Tibial artery (tissue), 4 donors: ENCODE measurements around the gene TMX1.

Experiments
- DNase-seq, 2 donors: peaks; one replicate each; pipeline ENCODE4 v3.0.0-alpha.2; 2019
- H3K27ac ChIP-seq, 2 donors: fragments of 200-600 bp; sonication (generic) in 1 of 2; 1 replicate in 1 of 2; 2 replicates in 1 of 2; pipeline ENCODE4 v1.5.1; 2018 to 2019; ENCODE audit warnings: mild to moderate bottlenecking in 1 of 2
- H3K27me3 ChIP-seq, 2 donors: fragments of 200-600 bp; sonication (generic) in 1 of 2; one replicate each; pipeline versions ENCODE4 v1.5.1 to v1.6.0; 2016 to 2019
- H3K36me3 ChIP-seq, 3 donors: fragments of 200-600 bp; sonication (generic) in 2 of 3; one replicate each; pipeline ENCODE4 v1.5.1; 2016 to 2019; ENCODE audit warnings: mild to moderate bottlenecking in 2 of 3
- H3K4me1 ChIP-seq, 4 donors: fragments of 200-600 bp; sonication (generic) in 2 of 4; 1 replicate in 3 of 4; 2 replicates in 1 of 4; pipeline ENCODE4 v1.5.1; 2016 to 2019
- H3K4me3 ChIP-seq, 2 donors: fragments of 200-600 bp; sonication (generic) in 1 of 2; 1 replicate in 1 of 2; 2 replicates in 1 of 2; pipeline ENCODE4 v1.5.1; 2018 to 2019; ENCODE audit warnings: mild to moderate bottlenecking in 2 of 2
- H3K9me3 ChIP-seq, 3 donors: fragments of 200-600 bp; sonication (generic) in 1 of 3; one replicate each; pipeline ENCODE4 v1.5.1; 2016 to 2019
- intact Hi-C: fragments of 100-400 bp; cut with DNase I; formaldehyde crosslinking; loops from one replicate; pipeline ENCODE4 v1.15.0; 2023; ENCODE audit warnings: low total_unique reads
- TF ChIP-seq, protein P1 (sequence below), 2 experiments: fragments of 200-600 bp in 1 of 2; fragments of 450-650 bp in 1 of 2; IDR thresholded peaks; one replicate each; pipeline ENCODE4 v1.5.1; 2017 to 2019; ENCODE audit warnings: antibody characterized with exemption in 2 of 2, mild to moderate bottlenecking in 1 of 2, moderate library complexity in 1 of 2

The TMX1 gene

DNA sequence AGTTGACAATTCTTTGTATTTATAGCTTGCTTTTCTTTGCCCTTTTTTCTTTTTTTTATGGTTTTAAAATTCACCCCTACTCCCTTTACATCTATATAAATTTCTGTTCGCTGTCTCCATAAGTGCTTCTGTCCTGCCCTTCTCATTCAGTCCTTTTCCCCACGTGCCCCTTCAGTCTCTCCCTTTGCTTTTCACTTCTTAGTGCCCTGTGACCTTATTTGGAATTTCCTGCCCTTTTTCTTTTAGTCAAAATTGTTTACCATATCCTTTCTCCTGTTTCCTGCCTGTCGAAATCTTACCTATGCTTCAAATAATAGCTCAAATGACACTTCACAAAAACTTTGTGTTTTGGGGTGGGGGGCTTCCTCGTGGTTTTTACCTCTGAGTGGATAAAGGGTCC lies 6.0 kb downstream of the TMX1 start:
- Histone ChIP-seq H3K27ac (no peak overlapping the region), H3K36me3 (peaks cover 16 to 40% (median 22%) of the 10 kb centered on the region in 3 donors)

DNA sequence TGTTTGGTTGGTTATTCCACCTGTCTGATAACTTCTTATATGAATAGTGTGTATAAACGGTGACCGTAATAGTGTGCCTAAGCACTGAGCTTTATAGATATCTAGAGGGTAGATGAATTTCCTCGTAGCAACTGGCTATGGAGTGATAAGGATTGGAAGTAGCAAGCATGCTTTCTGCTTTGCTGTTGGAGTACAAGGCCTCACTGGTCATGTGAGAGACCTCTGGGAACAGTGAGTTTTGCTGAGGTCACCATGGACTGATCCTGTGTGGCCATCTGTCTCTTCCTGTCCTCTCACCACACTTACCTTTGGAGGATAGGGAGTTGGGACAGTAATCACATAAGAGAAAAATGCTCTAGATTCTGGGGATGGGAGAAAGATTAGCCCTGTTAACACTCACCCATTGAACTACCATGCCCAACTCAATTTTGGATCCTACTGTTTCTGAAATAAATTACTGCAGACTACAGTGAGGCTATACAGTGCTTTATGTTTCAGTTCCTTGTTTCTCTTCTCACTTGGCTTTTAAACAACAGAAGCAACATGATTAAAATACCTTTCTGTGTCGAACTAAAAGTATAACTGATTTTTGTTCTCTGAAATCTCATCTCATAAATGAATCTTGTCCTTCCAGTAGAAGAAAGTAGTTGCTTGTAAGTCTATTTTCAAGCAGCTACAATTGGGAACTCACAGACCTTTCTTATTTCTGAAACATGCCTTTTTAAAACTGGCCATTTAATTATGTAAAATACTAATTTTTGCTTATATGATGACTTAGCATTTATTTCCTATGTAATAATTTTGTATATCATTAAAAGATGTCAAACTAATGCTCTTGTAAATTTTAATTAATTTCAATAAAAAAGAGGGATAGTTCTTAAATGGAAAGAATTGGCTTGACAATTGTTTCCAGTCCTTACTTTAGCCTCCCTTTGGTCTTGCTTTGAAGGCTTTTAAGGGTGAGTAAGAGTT lies 8.3 kb downstream of the TMX1 start:
- no peak overlapping the region for H3K27ac ChIP-seq
- no peaks in the 10 kb centered on the region for H3K4me1 ChIP-seq
- intact Hi-C loops, result no loop called here
- TF ChIP-seq, protein P1, sequence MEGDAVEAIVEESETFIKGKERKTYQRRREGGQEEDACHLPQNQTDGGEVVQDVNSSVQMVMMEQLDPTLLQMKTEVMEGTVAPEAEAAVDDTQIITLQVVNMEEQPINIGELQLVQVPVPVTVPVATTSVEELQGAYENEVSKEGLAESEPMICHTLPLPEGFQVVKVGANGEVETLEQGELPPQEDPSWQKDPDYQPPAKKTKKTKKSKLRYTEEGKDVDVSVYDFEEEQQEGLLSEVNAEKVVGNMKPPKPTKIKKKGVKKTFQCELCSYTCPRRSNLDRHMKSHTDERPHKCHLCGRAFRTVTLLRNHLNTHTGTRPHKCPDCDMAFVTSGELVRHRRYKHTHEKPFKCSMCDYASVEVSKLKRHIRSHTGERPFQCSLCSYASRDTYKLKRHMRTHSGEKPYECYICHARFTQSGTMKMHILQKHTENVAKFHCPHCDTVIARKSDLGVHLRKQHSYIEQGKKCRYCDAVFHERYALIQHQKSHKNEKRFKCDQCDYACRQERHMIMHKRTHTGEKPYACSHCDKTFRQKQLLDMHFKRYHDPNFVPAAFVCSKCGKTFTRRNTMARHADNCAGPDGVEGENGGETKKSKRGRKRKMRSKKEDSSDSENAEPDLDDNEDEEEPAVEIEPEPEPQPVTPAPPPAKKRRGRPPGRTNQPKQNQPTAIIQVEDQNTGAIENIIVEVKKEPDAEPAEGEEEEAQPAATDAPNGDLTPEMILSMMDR (IDR thresholded peaks at IDR 0.05), result no peak
- no peaks in the 10 kb centered on the region for H3K9me3 ChIP-seq
- no peak overlapping the region for H3K4me3 ChIP-seq
- DNase-seq, result no peak
- H3K36me3 ChIP-seq, result peaks cover 36 to 62% (median 38%) of the 10 kb centered on the region in 3 donors
- no peaks in the 10 kb centered on the region for H3K27me3 ChIP-seq

More for the DNA sequence above, 6.0 kb downstream of the TMX1 start:
- H3K27me3 ChIP-seq, result no peaks in the 10 kb centered on the region
- H3K4me3 ChIP-seq, result no peak overlapping the region
- H3K9me3 ChIP-seq, result no peaks in the 10 kb centered on the region
- no peak for DNase-seq
- intact Hi-C loops, result no loop called here
- peaks cover 0 to 18% (median 10%) of the 10 kb centered on the region in 4 donors for H3K4me1 ChIP-seq
- TF ChIP-seq, protein P1 (IDR thresholded peaks at IDR 0.05), result no peak

DNA sequence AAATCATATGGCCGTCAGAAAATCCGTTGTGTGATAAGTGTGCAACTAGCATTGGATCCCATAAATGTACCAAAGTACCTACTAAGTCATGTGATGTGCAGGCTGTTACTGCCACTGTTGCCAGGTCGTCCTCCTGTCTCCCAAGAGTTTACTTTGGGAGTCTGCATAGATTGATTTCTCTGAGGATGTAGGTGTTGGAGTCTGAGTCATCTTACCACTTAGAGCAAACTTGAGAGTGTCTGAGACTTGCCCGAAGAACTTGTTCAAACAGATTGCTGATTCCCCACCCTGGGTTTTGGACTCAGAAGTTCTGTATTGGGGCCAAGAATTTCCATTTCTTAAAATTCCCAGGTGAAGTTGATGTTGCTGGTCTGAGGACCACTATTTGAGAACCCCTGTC lies 11.4 kb downstream of the TMX1 start:
- no peak for DNase-seq
- intact Hi-C loops, result no loop called here
- Histone ChIP-seq H3K27ac (no peak overlapping the region), H3K9me3 (no peaks in the 10 kb centered on the region), H3K4me1 (no peaks in the 10 kb centered on the region), H3K36me3 (peaks cover 39 to 57% (median 46%) of the 10 kb centered on the region in 3 donors), H3K4me3 (no peak overlapping the region), H3K27me3 (no peaks in the 10 kb centered on the region)
- TF ChIP-seq, protein P1 (IDR thresholded peaks at IDR 0.05), result no peak

DNA sequence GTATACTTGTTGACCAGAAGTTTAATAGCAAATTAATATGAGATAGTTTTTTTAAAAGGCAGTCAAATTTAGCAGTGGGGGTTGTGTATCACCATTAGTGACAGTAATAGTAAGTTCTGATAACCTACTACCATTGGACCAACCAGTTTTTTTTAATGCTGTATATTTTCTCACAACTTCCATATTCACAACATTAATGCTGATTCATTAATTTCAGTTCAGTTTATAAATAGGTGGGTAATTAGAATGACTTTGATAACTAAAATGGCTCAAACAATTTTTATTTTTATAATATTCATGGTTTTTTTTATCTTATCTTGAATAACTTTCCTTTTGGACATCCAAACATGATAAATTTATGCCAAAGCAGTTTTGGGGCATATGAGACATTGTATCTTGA lies 13.8 kb downstream of the TMX1 start:
- DNase-seq, result no peak
- Histone ChIP-seq H3K9me3 (no peaks in the 10 kb centered on the region), H3K36me3 (peaks cover 46 to 56% (median 55%) of the 10 kb centered on the region in 3 donors), H3K27me3 (no peaks in the 10 kb centered on the region), H3K4me3 (no peak overlapping the region), H3K4me1 (no peaks in the 10 kb centered on the region), H3K27ac (no peak overlapping the region)
- TF ChIP-seq, protein P1 (IDR thresholded peaks at IDR 0.05), result no peak
- intact Hi-C loops, result no loop called here

DNA sequence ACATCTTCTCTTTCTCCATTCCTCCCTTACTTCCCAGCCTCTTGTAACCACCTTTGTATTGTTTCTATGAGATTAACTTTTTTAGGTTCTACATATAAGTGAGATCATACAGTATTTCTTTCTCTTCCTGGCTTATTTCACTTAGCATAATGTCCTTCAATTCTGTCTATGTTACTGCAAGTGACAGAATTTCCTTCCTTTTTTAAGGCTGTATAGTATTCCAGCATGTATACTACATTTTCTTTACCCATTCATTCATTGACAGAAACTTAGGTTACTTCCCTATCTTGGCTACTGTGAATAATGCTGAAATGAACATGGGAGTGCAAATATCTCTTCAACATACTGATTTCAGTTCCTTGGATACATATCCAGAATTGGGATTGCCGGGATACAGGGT lies 18.2 kb downstream of the TMX1 start:
- Histone ChIP-seq H3K27me3 (no peaks in the 10 kb centered on the region), H3K9me3 (no peaks in the 10 kb centered on the region), H3K36me3 (peaks cover 18 to 28% (median 19%) of the 10 kb centered on the region in 3 donors), H3K4me1 (no peaks in the 10 kb centered on the region), H3K27ac (no peak overlapping the region), H3K4me3 (no peak overlapping the region)
- intact Hi-C loops, result no loop called here
- TF ChIP-seq, protein P1 (IDR thresholded peaks at IDR 0.05), result no peak
- DNase-seq, result no peak
